Right lobe of liver (tissue), 6 donors: Measurements from ENCODE around the gene ATE1. TPM values are rescaled to one million over a fixed set of nuclear protein-coding genes. Genes with fewer than 3 reads are reported as not detected.

Experiments used
- ATAC-seq, 4 donors: fragments of 200-7000 bp; cut with Tn5 transposase; one replicate each; pipeline ENCODE4 v1.9.1; 2020; ENCODE audit warnings: mild to moderate bottlenecking in 4 of 4, moderate library complexity in 4 of 4
- DNase-seq, 3 donors: peaks; one replicate each; pipeline ENCODE4 v3.0.0-alpha.2; 2020
- H3K27ac ChIP-seq, 3 donors: fragments of 200-600 bp; one replicate each; pipeline ENCODE4 v1.8.0; 2022
- H3K27me3 ChIP-seq, 2 donors: fragments of 200-600 bp; one replicate each; pipeline ENCODE4 v1.8.0; 2022
- H3K36me3 ChIP-seq, 4 donors: fragments of 200-600 bp; sonication (generic) in 1 of 4; one replicate each; pipeline versions ENCODE4 v1.5.1 to v1.8.0; 2017 to 2022; ENCODE audit warnings: control low read depth in 1 of 4
- H3K4me1 ChIP-seq, 4 donors: fragments of 200-600 bp; sonication (generic) in 1 of 4; one replicate each; pipeline versions ENCODE4 v1.5.1 to v1.8.0; 2017 to 2022; ENCODE audit warnings: control low read depth in 1 of 4
- H3K4me3 ChIP-seq, 3 donors: fragments of 200-600 bp; one replicate each; pipeline ENCODE4 v1.8.0; 2022
- H3K9me3 ChIP-seq, 4 donors: fragments of 200-600 bp; sonication (generic) in 1 of 4; one replicate each; pipeline versions ENCODE4 v1.5.1 to v1.8.0; 2017 to 2022; ENCODE audit warnings: control low read depth in 1 of 4
- POLR2A ChIP-seq: fragments of 450-650 bp; IDR thresholded peaks from one replicate; pipeline ENCODE4 v1.6.1; 2017; ENCODE audit warnings: antibody characterized with exemption, mild to moderate bottlenecking
- WGBS: methylation state at CpG from one replicate; pipeline ENCODE4 v1.1.6; 2018; ENCODE audit warnings: low coverage, low lambda C conversion rate; ENCODE audit not compliant: insufficient coverage; ENCODE audit errors: missing lambda C conversion rate; 5-methylcytosine and 5-hydroxymethylcytosine counted together
- intact Hi-C, 2 donors: fragments of 100-400 bp; cut with DNase I; formaldehyde crosslinking; loops; one replicate each; pipeline versions ENCODE4 v1.11.2 to v1.14.1; 2022
- total RNA-seq, 6 experiments: library from RNA; depleted of rRNA in 2 of 6; stranded (reverse); fragments of >200 nt in 2 of 6; fragmentation: NEBNext Ultra II Directional in 3 of 6; extraction: Animal tissue kit (Norgen Biotek cat#: 25700) in 3 of 6; gene quantifications; one replicate each; pipeline versions ENCODE4 v1.1.0 to v1.2.4, GENCODE V29; 2016 to 2023
- TF ChIP-seq, protein P1 (sequence below), 4 donors: fragments of 200-600 bp in 3 of 4; fragments of 450-650 bp in 1 of 4; IDR thresholded peaks; one replicate each; pipeline versions ENCODE4 v1.5.1 to v1.8.0; 2016 to 2022; ENCODE audit warnings: antibody characterized with exemption in 4 of 4, mild to moderate bottlenecking in 2 of 4
- donor health status: DM: no; HTN: yes; CAD: no.
- donor health status: DM: no; HTN: no; CAD: no.
- donor health status: DM: no; HTN: no; CAD: no.
- donor health status: DM: no; HTN: yes; CAD: no.
- donor health status: DM: no; HTN: yes; CAD: no.

ATE1 gene
- total RNA-seq, 6 experiments from 2014 or later, result 17.7 to 21.6 (median 19.9) TPM

DNA sequence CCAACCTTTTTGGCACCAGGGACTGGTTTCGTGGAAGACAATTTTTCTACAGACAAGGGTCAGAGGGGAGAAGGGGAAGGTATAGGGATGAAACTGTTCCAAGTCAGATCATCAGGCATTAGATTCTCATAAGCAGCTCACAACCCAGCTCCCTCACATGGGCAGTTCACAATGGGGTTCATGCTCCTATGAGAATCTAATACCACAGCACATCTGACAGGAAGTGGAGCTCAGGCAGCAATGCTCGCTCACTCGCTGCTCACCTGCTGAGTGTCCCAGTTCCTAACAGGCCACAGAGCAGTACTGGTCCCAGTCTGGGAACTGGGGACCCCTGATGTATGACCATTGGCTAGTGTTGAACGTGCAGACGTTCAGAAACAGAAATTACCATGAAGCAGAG is 63.7 kb downstream of the ATE1 start:
- intact Hi-C loops, result no loop called here
- H3K9me3 ChIP-seq, result no peaks in the 10 kb centered on the region
- H3K27me3 ChIP-seq, result no peaks in the 10 kb centered on the region
- DNase-seq (no peak), ATAC-seq (no peak)
- peaks cover 0 to 4% (median 2%) of the 10 kb centered on the region in 4 donors for H3K36me3 ChIP-seq
- no peaks in the 10 kb centered on the region for H3K4me1 ChIP-seq
- no peak for TF ChIP-seq POLR2A
- TF ChIP-seq, protein P1, sequence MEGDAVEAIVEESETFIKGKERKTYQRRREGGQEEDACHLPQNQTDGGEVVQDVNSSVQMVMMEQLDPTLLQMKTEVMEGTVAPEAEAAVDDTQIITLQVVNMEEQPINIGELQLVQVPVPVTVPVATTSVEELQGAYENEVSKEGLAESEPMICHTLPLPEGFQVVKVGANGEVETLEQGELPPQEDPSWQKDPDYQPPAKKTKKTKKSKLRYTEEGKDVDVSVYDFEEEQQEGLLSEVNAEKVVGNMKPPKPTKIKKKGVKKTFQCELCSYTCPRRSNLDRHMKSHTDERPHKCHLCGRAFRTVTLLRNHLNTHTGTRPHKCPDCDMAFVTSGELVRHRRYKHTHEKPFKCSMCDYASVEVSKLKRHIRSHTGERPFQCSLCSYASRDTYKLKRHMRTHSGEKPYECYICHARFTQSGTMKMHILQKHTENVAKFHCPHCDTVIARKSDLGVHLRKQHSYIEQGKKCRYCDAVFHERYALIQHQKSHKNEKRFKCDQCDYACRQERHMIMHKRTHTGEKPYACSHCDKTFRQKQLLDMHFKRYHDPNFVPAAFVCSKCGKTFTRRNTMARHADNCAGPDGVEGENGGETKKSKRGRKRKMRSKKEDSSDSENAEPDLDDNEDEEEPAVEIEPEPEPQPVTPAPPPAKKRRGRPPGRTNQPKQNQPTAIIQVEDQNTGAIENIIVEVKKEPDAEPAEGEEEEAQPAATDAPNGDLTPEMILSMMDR (IDR thresholded peaks at IDR 0.05), result no peak
- 100% methylated on average over 1 of the region's 5 CpGs for WGBS
- H3K4me3 ChIP-seq, result no peak overlapping the region
- no peak overlapping the region for H3K27ac ChIP-seq

DNA sequence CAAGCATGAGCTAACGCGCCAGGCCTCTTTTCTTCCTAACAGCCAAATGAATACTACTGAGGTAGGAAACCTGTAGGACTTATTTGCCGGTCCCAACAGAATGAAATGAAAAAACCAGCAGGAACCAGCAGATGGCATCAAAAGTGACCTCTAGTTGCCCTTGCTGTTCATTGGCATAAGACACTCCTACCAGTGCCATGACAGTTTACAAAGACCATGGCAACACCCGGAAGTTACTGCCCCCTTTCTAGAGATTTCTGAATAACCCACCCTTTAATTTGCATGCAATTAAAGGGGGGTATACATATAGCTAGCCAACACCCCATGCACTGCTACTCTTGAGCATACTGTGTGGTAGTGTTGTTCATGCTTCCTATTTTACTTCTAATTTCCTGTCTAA is 65.2 kb downstream of the ATE1 start:
- no peaks in the 10 kb centered on the region for H3K4me1 ChIP-seq
- no peak overlapping the region for H3K27ac ChIP-seq
- H3K4me3 ChIP-seq, result no peak overlapping the region
- H3K9me3 ChIP-seq, result no peaks in the 10 kb centered on the region
- TF ChIP-seq, protein P1 (IDR thresholded peaks at IDR 0.05), result no peak
- TF ChIP-seq POLR2A, result no peak
- ATAC-seq (no peak), DNase-seq (no peak)
- intact Hi-C loops, result no loop called here
- WGBS, result 95% methylated on average over 4 of the region's 4 CpGs
- no peaks in the 10 kb centered on the region for H3K27me3 ChIP-seq
- no peaks in the 10 kb centered on the region for H3K36me3 ChIP-seq

DNA sequence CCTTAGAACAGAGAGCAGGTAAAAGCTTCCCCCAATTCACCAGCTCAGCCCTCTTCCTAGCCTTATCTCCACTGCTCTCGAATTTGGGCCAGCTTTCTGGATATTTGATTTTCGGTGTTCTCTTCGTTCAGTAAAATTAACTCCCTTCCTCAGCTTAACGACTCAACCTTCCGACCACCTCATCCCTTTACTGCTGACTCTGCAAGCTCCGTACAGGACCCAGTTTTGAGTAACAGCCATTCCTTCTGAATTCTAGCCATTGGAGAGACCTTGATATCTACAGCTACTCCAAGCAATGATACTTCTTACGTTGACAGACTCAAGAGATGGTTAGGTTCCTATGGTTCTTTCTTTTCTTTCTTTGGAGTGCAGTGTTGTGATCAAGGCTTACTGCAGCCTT is 65.8 kb downstream of the ATE1 start:
- Histone ChIP-seq H3K4me3 (no peak overlapping the region), H3K9me3 (no peaks in the 10 kb centered on the region), H3K27me3 (no peaks in the 10 kb centered on the region), H3K36me3 (no peaks in the 10 kb centered on the region), H3K27ac (no peak overlapping the region), H3K4me1 (no peaks in the 10 kb centered on the region)
- no peak for TF ChIP-seq POLR2A
- TF ChIP-seq, protein P1 (IDR thresholded peaks at IDR 0.05), result no peak
- intact Hi-C loops, result no loop called here
- 88% methylated on average over 7 of the region's 7 CpGs for WGBS
- DNase-seq (no peak), ATAC-seq (no peak)

DNA sequence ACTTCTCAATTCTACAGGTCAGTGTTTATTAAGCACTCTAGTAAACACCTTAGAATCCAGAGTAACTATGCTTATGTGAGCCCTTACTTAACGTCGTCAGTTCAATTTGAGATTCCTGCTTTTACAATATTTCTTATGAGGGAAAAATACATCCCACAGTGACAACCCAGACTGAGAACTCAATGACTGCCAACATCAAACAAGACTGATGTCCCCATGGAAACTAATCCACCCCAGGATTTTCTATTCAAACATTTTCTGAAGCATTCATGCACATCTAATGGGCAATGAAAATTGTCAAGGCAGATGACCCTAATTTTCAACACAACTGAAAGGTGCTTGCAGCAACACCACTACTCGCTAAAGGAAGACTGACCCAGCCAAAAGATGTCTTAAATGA is 67.0 kb downstream of the ATE1 start:
- no peak overlapping the region for H3K4me3 ChIP-seq
- H3K27me3 ChIP-seq, result no peaks in the 10 kb centered on the region
- no peaks in the 10 kb centered on the region for H3K36me3 ChIP-seq
- 82% methylated on average over 2 of the region's 3 CpGs for WGBS
- no peaks in the 10 kb centered on the region for H3K9me3 ChIP-seq
- DNase-seq (no peak), ATAC-seq (no peak)
- no peak overlapping the region for H3K27ac ChIP-seq
- no peak for TF ChIP-seq POLR2A
- TF ChIP-seq, protein P1 (IDR thresholded peaks at IDR 0.05), result no peak
- intact Hi-C loops, result no loop called here
- no peaks in the 10 kb centered on the region for H3K4me1 ChIP-seq
